ENCODE measurements around the gene C2orf68. TPM values are rescaled to one million over a fixed set of nuclear protein-coding genes. Genes with fewer than 3 reads are reported as not detected.

The C2orf68 gene
- total and polyA plus RNA-seq, 2 of the 13 experiments (the other 11 are each of a cell fraction or from before 2014, with no cell fraction given): 47.1 to 77.4 TPM

DNA sequence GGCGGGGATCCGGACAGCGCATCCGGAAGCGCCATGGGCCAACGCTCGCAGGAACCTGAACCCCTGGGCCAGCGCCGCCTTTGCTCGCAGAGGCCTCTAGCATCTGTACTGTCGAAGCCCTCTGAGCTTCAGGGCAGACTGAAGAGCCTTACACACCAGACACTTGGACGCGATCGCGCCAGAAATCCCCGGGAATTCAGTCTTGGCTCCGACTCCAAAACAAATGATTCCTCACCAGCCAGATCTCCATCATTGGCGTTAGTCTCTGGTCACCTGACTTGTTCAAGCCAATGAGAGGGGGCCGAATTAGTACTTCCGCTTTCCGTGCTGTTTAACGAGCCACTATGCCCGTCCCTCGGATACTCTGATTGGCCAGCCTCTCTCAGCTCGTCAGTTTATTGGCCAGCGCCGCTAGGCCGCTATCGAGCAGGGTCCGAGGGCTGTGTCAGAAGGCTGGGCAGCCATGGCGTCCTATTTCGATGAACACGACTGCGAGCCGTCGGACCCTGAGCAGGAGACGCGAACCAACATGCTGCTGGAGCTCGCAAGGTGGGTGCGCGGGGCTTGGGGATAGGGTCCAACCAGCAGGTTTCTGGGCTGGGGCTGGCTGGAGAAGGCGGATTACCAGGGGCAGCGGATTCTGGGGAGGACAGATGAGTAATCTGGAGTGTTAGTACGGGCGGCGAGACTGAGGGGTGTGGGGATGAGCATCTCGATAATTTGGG is 16.4 kb downstream of the C2orf68 start, which contains the start of gene RNF181 (continued):
- TF ChIP-seq, protein P1, sequence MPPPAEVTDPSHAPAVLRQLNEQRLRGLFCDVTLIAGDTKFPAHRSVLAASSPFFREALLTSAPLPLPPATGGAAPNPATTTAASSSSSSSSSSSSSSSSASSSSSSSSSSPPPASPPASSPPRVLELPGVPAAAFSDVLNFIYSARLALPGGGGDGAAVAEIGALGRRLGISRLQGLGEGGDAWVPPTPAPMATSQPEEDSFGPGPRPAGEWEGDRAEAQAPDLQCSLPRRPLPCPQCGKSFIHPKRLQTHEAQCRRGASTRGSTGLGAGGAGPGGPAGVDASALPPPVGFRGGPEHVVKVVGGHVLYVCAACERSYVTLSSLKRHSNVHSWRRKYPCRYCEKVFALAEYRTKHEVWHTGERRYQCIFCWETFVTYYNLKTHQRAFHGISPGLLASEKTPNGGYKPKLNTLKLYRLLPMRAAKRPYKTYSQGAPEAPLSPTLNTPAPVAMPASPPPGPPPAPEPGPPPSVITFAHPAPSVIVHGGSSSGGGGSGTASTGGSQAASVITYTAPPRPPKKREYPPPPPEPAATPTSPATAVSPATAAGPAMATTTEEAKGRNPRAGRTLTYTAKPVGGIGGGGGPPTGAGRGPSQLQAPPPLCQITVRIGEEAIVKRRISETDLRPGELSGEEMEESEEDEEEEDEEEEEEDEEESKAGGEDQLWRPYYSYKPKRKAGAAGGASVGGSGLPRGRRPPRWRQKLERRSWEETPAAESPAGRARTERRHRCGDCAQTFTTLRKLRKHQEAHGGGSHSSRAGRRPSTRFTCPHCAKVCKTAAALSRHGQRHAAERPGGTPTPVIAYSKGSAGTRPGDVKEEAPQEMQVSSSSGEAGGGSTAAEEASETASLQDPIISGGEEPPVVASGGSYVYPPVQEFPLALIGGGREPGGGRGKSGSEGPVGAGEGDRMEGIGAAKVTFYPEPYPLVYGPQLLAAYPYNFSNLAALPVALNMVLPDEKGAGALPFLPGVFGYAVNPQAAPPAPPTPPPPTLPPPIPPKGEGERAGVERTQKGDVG (CRISPR knock-in tag; IDR thresholded peaks at IDR 0.05; ENCODE audit: borderline replicate concordance): peak; percentile 58; the same call in 1 of the 2 replicates
- TF ChIP-seq ZBTB7B (CRISPR knock-in tag; IDR thresholded peaks at IDR 0.05) (peak; percentile 35; the same call in 1 of the 2 replicates), MED13 (CRISPR knock-in tag; IDR thresholded peaks at IDR 0.05) (peak; percentile 60; the same call in 1 of the 2 replicates), GTF2F1 (IDR thresholded peaks at IDR 0.05; ENCODE audit: low read length) (0 out of 2 replicates have a peak, but pooled peaks have one; percentile 39), IRF1 (CRISPR knock-in tag; IDR thresholded peaks at IDR 0.05; ENCODE audit: low read depth) (no peak), ARID5B (CRISPR knock-in tag; IDR thresholded peaks at IDR 0.05) (peak; percentile 25; the same call in 1 of the 2 replicates), REL (CRISPR knock-in tag; conservative IDR thresholded peaks at IDR 0.05) (peak; percentile 78; the same call in 1 of the 2 replicates), SAFB2 (CRISPR knock-in tag; IDR thresholded peaks at IDR 0.05; ENCODE audit: borderline replicate concordance, low read depth) (peak; percentile 83; the same call in 1 of the 2 replicates), ZNF549 (CRISPR knock-in tag; IDR thresholded peaks at IDR 0.05) (no peak), PITX1 (CRISPR knock-in tag; IDR thresholded peaks at IDR 0.05) (no peak; the same call in 1 of the 2 replicates), ZNF335 (CRISPR knock-in tag; IDR thresholded peaks at IDR 0.05) (0 out of 2 replicates have a peak, but pooled peaks have one; percentile 16), ZBTB2 (CRISPR knock-in tag; IDR thresholded peaks at IDR 0.05; ENCODE audit: low read depth) (peak; percentile 44; the same call in 1 of the 2 replicates), ARID2 (CRISPR knock-in tag; IDR thresholded peaks at IDR 0.05; ENCODE audit: borderline replicate concordance) (no peak), TEAD3 (CRISPR knock-in tag; optimal IDR thresholded peaks at IDR 0.05; ENCODE audit: borderline replicate concordance) (peak; percentile 29), TFE3 (CRISPR knock-in tag; IDR thresholded peaks at IDR 0.05) (peak; percentile 63; the same call in 1 of the 2 replicates), JARID2 (CRISPR knock-in tag; IDR thresholded peaks at IDR 0.05; ENCODE audit: insufficient replicate concordance) (no peak), NAIF1 (CRISPR knock-in tag; IDR thresholded peaks at IDR 0.05; ENCODE audit: borderline replicate concordance) (0 out of 2 replicates have a peak, but pooled peaks have one; percentile 61)
